HG02610 (cell line): ENCODE data around the gene NET1.
"Not testable (repeated sequence)": the region's sequence is repeated elsewhere in the genome, so short reads cannot be mapped to it uniquely, and the experiment has no call there.

ENCODE experiments used
- ATAC-seq: cut with Tn5 transposase; IDR thresholded peaks from one replicate; pipeline ENCODE4 v1.9.1; 2021; ENCODE audit warnings: mild to moderate bottlenecking, moderate library complexity; ENCODE audit not compliant: unreplicated experiment

NET1 gene

DNA sequence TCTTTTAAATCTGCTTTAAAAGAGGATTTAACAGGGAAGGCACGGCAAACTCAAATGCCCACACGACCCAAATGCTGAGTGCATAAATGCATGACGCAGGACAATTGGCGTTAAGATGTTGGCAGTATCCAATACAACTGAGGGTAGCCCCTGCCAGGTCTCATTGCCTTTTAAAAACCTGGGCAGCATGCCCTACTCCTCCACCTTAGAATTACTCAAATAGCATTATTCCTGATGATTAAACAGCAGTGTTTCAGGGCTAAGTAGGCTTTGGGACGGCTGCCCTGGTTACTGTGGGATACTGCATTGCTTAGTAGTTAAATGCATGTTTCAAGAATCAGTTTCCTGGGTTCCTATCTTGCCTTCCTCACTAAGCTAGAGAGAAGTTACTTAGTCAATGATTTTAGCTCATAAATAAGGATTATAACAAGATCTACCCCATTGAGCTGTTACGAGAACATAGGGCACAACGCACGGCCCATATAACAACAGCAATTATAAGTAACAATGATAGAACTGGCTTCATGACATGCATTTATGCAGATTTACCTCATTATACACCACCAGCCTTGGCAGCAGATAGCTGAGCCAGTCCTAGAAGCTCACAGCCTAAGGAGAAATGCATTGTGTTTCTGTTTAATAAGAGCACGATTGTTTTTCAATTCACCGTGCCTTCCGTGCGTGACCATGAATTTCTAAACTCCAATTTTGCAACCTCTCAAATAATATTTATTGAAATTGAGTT, 15.6 kb upstream of the NET1 start:
- no peak for ATAC-seq

DNA sequence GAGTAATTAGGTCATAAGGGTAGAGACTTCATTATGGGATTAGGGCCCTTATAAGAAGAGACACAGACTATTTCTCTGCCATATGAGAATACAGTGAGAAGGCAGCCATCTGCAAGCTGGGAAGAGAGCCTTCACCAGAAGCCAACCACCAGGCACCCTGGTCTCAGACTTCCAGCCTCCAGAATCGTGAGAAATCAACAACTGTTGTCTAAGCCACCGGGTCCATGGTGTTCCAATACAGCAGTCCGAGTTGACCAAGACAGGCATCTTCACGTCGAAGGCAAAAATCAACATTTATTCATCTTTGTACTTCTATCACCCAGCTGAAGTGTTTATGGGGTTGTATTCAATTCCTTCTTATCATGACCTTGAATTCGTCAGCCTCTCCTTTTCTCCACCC, 13.0 kb upstream of the NET1 start:
- ATAC-seq: no peak

DNA sequence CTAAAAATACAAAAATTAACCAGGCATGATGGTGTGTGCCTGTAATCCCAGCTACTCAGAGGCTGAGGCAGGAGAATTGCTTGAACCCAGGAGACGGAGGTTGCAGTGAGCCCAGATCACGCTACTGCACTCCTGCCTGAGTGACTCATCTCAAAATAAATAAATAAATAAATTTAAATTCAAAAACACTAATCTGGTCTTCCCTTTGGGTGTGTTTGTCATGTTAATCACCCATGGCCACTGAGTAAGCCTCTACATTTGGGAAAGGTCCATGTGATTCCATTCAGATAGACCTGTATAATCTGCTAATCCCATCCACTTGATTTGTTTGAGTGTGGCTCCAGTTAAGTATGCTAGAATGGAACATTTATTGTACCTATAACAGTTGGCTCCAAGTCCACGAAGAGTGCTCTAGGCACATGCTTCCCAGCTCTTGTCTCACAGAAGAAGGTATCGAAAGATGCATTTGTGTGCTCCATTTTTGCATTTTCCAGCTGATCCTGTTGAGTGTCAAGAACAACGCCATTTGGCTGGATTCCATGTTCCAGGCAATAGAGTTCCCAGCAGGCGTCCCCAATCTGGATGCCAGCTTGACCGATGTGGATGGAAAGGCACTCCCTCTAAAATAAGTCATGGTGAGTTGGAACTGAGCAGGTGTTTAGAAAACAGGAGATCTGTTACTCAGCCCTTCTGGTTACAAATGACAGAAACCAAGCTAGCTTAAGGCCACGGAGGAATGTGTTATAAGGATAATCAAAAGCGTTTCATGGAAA, 11.7 kb upstream of the NET1 start:
- ATAC-seq: no peak

DNA sequence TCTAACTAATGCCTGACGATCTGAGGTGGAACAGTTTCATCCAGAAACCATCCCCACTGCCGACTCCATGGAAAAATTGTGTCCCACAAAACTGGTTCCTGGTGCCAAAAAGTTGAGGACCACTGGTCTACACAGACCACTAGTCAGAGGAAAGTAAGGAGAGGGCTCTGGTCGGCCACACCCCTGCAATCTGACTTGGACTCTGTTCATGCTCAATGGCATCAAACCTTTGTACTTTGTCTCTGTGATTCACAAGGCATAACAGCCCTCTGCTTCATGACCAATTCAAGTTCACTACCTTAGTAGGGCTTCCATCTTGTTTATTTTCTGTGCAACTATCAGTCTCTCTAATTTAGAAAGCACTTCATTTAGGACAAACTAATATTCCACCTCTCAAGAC, 9.6 kb upstream of the NET1 start:
- ATAC-seq: no peak

DNA sequence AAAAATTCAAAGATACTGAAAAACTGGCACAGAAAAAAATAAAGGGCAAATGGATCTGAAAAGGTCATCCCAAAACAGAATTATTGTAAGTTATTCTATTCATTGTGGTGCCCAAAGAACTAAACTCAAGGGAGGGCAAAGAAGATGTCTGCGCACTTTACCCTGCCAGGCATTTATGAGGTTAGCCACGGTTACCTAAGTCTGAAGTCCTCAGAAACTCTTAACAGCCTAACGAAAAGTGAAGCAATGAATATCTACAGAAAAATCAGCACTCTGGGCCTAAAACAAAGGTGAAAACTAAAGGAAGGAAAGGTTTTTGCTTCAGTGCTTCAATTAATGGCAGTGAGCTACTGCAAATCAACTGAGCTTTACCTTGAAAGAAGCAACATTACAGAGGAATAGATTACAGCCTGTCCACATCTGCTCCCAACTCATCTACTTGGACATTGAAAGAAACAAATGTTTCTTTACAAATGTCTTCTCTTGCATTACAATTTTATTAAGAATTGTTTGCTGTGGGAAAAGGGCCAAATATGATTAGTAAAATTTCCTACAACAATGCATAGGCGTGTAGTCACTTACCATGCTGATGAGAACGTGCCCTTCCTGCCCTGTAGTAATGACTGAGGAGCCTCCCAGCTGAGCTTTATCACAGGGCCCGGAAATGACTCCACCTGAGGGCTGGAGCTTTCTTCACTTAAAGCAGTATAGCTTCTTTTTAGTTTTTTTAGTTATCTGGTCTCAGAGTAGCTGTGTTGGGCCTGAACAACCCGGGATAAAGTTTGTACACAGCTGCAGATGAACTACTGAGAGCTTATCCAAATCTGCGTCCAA, 7.9 kb upstream of the NET1 start, which contains the start of gene TUBAL3:
TUBAL3 (minus strand) TSS at position 621 of the 834 bp plus-strand sequence; CDS start at position 585, 36 bp downstream.
- ATAC-seq: no peak

DNA sequence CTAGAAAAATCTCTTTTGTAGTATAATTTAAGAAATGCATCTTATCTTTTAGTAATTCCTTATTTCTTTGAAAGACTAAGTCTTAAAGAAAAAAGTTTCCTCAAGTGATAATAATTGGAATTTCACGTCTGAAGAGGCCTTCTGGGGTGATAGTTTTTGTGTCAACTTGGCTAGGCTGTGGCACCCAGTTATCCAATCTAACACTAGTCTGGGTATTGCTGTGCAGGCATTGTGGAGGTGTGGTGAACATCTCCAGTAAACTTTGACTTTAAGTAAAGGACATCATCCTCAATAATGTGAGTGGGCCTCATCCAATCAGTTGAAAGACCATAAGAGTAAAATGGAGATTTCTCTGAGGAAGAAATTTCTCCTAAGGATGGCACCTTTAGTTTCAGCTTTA, 5.4 kb upstream of the NET1 start:
- no peak for ATAC-seq

DNA sequence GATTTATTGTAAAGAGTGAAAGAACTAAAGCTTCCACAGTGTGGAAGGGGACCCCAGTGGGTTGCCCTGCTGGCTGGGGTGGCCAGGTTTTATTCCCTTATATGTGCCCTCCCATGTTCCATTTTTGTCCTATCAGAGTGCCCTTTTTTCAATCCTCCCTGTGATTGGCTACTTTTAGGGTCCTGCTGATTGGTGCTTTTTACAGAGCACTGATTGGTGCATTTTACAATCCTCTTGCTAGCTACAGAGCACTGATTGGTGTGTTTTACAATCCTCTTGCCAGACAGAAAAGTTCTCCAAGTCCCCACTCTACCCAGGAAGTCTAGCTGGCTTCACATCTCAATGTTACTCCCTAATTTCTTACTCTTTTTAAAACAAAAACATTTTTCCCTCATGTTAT, 1.6 kb upstream of the NET1 start:
- not testable (repeated sequence) for ATAC-seq

DNA sequence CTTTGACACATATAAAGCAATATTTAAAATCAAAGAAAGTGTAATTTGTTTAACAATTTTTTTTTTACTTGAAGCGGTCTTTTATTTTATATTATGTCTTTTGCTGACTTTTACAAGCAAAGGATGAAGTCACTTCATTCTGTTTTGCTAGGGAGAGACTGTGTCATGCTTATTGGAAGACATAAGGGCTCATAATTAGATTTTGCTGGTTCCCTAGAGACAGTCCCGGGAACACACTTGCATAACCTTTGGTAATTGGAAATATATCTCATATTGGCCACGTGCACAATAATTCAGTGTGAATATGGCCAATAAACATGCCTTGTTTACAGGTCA, 448 bp upstream of the NET1 start:
- ATAC-seq: peak; percentile 10

DNA sequence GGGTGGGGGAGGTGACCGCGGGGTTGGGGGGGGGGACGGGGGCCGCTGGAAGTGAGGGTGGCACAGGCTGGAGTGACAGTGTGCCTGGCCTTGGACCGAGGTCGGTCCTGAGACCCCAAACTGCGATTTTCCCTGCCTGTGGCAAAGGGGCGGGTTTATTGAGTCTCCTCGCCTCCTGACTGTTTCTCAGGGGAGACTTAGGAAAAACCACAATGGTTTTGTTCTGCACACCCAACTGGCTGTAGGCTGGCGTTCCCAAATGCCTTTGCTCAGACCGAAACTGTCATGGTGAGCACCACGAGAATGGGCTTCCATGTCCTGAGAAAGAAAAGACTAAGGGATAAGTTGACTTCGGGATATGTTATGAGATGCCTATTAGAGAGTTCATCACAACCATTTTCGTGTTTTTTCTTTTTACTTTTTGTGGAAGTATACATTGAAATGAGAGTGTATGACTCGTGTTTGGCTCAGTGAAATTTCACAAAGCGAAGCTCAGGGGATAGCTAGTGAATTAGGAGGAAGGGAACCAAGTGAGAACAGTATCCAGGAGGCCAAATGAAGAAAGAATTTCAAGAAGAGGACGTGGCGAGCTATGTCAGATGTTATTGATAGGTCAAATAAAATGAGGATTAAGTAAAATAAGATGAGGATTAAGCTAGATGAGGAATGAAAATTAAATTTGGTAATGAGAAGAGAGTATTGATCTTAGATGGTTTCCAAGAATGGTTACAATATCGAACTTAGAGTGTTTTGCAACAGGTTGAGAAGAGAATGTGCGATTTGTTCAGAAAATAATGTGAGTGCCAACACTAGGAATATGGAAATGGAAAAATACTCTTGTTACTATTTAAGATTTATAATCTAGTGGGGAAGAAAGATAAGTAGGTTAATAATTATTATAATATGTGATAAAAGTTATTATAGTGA, 918 bp downstream of the NET1 start:
- no peak for ATAC-seq

DNA sequence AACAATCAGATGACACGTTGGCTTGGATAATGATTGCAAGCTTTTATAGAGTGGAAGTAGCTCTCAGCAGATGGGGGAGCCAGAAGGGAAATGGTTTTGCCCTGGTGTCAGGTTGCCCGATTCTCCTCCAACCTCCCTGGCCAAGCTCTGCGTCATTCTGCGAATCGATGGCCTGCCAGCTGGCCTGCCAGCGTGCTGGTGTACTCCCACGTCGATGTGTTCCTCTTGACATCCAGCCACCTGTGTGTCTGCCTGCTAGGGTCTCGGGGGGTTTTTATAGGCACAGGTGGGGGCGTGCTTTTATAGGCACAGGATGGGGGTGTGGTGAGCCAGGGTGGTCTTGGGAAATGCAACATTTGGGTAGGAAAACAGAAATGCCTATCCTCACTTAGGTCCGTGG, 4.6 kb downstream of the NET1 start:
- ATAC-seq: no peak

DNA sequence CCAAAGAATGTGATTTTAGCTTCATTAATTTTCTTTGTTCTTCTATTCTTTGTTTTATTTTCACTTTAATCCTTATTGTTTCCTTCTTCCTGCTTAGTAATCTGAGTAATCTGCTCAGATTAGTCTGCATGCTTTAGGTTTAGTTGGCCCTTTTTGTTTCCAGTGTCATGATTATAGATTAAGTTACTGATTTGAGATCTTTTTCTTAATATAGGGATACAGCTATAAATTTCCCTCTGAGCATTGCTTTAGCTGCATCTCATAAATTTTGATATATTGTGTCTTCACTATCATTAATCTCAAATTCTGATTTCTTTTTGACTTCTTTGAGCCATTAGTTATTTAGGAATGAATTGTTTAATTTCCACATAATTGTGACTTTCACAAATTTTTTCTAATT, 6.2 kb downstream of the NET1 start:
- no peak for ATAC-seq

DNA sequence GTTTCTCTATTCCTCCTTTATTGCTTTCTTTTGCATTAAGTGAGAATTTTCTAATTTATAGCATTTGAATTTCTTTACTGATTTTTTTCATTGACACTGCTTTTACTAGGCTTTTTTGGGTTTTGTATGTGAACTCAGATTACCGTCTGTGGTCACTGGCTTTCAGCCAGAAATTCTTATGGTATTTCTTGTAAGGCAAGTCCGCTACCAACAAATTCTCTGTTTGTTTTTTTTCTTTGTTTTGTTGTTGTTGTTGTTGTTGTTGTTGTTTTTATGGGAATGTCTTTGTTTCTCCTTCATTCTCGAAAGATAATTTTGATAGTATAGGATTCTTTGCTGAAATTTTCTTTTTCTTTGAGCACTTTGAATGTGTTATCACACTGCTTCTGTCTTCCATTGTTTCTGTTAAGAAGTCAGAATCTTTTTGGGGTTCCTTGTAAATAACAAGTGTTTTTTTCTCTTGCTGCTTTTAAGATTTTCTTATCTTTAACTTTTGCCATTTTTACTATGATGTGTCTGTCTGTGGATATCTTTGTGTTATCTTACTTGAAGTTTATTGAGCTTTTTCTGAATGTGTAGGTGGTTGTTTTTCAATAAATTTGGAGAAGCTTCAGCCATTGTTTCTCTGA, 7.2 kb downstream of the NET1 start:
- no peak for ATAC-seq

DNA sequence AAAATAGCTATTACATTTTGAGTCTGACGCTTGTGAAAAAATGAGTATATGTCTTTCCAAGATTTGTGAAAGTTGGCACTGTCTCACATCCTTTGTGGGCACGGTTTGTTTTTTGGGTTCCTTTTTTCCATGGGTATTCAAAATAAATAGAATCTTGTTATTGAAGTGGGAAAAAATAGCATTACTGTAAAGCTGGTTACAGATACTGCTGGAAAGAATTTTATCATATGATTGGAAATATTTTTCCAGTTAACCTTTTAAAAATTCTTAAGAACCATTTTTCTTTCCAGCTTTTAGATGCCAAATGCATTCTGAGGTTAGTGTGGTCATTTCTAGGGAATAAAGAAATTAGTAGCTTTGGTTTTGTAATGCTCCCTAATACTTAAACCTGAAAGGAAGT, 11.4 kb downstream of the NET1 start:
- ATAC-seq: no peak

DNA sequence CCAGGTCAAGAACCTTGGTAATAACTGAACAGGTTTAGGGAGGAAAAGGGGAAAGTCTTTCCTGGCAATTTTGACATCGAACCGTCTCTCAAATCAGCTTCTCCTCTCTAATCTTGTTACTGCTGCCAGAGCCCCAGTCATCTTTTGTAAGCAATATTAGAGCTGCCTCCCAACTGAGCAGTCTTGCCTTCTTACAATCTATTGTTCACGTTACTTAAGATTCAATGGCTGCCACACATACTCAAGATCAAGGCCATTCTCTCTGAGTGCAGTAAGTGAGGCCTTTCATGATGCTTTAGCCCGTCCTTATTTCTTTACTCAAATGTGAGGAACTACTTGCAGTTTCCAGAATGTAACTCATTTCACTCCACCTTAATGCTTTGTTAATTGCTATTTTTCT, 12.4 kb downstream of the NET1 start:
- no peak for ATAC-seq

DNA sequence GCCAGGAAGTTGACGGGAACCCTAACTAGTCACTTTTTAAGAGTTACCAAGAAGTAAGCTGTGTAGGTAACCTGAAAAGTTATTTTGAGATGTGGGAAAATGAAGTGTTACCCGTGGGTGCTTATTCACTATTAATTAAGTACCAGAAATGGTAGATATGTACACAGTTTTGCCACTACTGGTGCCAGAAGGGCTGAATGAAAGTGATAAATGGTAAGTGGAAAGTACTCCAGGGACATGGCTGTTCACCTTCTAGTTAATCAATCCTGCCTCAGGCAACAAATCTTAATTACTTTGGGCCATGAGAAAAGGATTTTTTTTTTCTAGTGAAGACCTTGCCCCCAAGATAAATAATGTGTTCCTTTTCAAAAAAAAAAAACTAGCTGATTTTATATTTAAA, 15.8 kb downstream of the NET1 start:
- ATAC-seq: no peak

DNA sequence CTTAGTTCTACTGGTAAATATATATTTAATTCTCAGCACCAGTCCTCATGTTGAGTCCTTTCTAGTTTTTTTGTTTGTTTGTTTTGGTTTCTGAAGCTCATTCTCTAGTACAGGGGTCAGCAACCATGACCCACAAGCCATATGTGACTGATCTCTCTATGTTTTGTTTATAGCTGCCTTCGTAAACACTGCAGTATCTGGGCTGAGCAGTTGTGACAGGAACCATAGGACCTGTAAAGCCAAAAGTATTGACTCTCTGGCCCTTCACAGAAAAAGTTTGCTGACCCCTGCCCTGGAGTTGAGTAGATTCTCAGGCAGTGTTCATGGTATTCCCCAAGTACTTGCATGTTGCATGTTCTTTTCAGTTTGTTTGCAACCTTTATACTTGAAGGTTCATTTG, 20.8 kb downstream of the NET1 start:
- ATAC-seq: no peak

DNA sequence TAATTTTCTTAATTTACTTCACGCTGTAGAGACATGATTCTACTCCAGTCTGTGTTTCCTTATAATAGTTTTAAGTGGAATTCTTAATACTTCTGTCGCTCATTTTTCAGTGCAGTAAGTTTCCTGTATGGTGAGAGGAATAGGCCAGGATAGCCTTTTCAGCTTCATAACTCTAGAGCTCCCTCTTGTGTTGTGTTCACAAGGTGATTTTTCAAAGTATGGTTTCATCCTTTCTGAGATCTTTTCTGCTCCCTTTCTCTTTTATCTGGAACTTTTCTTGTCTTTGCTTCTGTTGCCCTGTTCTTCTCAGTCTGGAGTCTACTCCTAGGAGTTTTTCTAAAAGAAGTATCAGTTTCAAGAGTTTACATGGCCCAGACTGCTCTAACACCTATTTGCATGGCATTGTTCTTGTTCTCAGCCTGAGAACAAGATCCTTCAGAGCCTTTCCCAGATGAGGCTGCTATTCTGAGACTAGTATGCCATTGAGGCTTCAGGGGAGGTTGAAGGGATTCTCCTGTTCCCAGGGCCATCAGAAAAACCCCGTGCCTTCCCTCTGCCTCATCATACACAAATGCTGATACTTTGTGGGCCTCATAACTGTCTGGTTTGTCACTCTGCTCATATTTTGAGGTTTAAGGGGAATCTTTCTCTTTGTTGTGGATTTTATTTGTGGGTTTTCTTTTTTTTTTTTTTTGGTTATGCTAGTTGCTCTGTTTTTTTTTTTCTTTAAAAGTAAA, 21.8 kb downstream of the NET1 start:
- ATAC-seq: peak; percentile 74

DNA sequence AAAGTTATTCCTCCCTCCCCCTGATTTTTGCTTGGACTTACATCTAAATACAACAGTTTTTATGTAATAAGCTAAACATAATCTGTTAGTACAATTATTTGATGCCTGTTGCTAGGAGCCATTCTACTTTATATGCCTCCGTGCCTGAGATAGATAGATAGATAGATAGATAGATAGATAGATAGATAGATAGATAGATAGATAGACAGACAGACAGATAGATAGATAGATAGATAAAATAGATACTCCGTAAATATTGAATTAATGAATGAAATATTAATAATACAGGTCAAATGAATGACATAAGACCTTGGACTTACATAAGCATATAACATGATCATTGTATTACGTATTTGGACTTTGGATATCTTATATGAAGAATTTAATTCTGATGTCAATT, 23.0 kb downstream of the NET1 start:
- no peak for ATAC-seq

DNA sequence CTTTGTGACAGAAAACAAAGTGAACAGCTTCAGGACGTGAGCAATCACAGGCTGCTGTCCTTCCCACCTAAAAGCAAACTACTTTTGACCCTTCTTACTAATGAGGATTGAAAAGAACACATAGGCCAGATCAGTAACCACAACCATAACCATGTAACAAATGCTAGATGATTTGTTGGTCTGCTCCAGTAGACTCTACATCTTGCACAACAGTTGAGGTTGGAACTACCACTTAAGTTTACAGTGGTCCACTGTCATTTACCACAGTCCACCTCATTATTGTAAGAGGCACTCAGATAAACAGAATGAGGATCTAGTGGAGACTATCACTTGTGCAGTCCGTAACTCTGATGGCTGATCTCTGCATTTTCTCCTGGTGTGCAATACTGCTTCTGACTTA, 27.8 kb downstream of the NET1 start:
- ATAC-seq: no peak
